GM21423 (cell line): ENCODE results near the gene CCAR1.
"Not testable (repeated sequence)": the region's sequence is repeated elsewhere in the genome, so short reads cannot be mapped to it uniquely, and the experiment has no call there.

ENCODE experiments used
- ATAC-seq: cut with Tn5 transposase; IDR thresholded peaks from one replicate; pipeline ENCODE4 v1.9.1; 2021; ENCODE audit warnings: mild to moderate bottlenecking, moderate library complexity; ENCODE audit not compliant: unreplicated experiment

CCAR1 gene

DNA sequence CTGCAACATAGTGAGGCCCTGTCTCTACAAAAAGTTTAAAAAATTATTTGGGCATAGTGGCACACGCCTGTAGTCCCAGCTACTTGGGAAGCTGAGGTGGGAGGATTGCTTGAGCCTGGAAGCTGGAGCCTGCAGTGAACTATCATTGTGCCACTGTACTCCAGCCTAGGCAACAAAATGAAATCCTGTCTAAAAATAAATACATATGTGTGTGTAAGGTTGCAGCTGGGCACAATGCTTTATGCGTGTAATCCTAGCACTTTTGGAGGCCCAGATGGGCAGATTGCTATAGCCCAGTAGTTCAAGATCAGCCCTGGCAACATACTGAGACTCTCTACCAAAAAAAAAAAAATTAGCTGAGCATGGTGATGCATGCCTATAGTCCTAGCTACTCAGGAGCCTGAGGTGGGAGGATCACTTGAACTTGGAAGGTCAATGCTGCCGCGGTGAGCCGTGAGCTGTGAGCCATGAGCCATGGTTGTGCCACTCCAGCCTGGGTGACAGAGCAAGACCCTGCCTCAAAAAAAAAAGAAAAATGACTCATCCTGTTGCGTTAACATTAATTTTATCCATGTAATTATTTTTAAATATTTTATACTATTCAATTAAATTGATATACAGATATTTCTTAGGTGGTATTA lies 38.3 kb downstream of the CCAR1 start:
- ATAC-seq = no peak

GRCh38 chr10:68759967-68760366 lies 38.9 kb downstream of the CCAR1 start:
- no peak for ATAC-seq

DNA sequence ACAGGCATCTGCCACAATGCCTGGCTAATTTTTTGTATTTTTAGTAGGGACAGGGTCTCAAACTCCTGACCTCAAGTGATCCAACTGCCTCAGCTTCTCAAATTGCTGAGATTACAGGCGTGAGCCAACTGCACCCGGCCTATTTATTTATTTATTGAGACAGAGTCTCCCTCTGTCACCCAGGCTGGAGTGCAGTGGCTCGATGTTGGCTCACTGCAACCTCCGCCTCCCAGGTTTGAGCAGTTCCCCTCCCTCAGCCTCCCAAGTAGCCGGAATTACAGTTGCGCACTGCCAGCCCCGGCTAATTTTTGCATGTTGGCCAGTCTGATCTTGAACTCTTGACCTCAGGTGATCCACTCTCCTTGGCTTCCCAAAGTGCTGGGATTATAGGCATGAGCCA lies 46.4 kb downstream of the CCAR1 start:
- not testable (repeated sequence) for ATAC-seq

GRCh38 chr10:68781613-68782574 lies 60.9 kb downstream of the CCAR1 start:
- ATAC-seq = no peak

DNA sequence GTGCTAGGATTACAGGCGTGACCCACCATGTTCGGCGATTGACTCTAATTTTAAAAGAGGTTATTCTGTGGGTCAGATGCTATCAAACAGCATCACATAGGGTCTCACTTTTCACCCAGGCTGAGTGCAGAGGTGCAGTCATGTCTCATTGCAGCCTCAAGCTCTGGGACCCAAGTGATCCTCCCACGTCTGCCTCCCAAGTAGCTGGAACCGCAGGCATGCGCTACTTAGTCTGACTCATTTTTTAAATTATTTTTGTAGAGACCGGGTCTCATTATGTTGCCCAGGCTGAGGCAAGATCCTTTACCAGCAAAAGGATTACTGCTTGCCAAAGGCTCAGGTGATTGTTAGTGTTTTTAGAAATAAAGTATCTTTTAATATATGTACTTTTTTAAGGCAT lies 63.4 kb downstream of the CCAR1 start:
- ATAC-seq = no peak

GRCh38 chr10:68787813-68788212 lies 66.8 kb downstream of the CCAR1 start:
- ATAC-seq = no peak

GRCh38 chr10:68790476-68790875 lies 69.4 kb downstream of the CCAR1 start:
- no peak for ATAC-seq

DNA sequence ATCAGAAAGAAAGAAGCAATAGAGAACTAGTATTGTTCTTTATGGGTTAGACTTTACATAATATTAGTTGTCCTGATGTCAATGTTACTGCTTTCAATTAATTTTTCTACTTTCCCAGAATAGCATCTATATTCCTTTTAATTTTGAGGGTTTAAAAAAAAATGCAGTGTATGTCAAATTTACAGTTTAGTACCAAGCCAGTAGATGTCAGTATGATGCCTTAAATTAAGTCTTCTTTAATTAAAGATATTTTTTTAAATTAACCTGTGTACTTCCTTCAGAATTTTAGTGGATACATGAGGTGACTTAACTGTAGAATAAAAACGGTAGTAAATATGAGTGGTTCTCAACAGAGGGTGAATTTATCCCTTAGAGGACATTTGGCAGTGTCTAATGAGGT lies 71.1 kb downstream of the CCAR1 start:
- no peak for ATAC-seq

DNA sequence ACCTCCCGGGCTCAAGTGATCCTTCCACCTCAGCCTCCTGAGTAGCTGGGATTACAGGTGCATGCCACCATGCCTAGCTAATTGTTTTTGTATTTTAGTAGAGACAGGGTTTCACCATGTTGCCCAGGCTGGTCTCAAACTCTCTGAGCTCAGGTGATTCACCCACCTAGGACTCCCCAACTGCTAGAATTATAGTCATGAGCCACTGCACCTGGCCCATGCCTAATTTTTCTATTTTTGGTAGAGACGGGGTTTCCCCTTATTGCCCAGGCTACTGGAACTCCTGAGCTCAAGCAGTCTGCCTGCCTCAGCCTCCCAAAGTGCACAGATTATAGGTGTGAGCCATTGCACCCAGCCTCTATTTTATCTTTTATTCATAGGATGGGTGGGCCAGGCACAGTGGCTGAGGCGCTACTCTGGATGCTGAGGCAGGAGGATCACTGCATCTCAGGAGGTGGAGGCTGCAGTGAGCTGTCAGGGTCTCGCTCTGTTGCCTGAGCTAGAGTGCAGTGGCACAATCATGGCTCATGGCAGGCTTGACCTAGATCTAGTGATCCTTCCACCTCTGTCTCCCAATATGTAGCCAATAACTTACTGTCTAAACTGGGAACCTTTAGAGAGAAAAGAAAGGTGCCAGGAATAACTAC lies 75.0 kb downstream of the CCAR1 start:
- no peak for ATAC-seq

DNA sequence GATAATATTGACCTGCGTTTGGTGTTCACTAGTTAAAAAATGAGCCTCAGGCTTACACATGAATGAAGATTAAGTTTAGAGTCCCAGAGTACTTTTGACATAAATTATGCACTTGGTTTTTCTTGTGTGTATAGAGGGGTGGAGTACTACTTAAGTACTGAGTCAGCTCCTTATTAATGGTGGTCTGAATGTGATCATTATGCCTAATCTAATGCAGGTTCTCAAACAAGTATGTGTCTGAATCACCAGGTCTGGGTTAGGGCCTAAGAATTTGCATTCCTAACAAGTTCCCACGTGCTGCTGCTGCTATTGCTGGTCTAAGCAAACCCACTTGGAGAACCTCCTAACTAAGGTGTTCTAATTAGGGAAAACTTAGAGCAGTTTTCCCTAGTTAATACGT lies 75.6 kb downstream of the CCAR1 start:
- ATAC-seq = no peak

DNA sequence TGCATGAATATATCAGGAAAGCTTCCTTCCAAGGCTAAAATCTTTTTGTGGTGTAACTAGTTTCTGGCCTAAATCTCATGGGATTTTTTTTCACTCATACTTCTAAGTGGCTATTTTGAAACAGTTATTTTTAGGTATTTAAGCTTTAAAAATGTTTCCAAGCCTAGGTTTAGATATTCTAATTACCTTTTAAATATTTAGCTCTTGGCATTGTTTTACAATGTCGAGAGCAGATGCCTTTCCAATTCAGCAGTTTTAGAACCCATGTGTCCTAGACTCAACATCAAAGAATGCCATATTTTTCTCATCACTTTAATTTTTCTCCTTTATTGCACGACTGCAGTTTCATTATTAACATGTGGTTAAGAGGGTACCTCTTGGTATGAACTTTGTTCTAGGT lies 79.2 kb downstream of the CCAR1 start:
- no peak for ATAC-seq

GRCh38 chr10:68804692-68805091 lies 83.7 kb downstream of the CCAR1 start:
- no peak for ATAC-seq

- not testable (repeated sequence) for ATAC-seq
Measured at GRCh38 chr10:68810830-68811229, 89.8 kb downstream of the CCAR1 start.

DNA sequence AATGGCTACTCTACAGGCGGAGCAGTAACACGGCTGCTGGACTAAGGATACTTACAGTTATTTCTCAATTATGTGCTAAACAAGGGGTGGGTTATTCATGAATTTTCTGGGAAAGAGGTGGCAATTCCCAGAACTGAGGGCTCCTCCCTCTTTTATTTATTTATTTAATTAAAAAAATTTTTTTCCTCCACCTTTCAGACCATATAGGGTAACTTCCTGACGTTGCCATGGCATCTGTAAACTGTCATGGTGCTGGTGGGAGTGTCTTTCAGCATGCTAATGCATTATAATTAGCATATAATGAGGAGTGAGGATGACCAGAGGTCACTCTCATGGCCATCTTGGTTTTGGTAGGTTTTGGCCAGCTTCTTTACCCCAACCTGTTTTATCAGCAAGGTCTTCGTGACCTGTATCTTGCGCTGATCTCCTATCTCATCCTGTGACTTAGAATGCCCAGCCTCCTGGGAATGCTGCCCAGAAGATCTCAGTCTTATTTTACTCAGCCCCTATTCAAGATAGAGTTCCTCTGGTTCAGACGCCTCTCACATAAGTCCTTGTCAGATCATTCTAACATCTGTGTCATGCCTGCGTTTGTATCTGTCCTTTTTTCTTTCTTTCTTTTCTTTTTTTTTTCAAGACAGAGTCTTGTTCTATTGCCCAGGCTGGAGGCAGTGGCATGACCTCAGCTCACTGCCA lies 90.4 kb downstream of the CCAR1 start:
- ATAC-seq = no peak

GRCh38 chr10:68812420-68812819 lies 91.4 kb downstream of the CCAR1 start:
- no peak for ATAC-seq

DNA sequence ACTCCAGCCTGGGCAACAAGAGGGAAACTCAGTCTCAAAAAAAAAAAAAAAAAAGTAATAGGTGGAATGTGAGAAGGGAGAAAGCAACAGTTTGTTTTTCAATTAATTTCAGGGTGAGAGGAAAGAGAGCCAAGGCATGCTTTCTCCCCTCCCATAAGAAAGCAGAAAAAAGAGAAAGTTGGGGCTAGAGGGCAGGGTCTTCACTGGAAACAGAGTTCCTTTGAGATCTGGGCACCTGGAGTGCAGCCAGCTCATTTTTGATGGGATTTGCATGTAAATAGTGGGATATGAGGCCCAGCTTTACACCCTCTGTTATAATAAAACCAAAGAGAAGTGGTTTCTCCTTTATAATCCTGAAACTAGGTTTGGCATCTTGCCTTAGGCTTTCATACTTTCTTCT lies 92.5 kb downstream of the CCAR1 start:
- no peak for ATAC-seq

DNA sequence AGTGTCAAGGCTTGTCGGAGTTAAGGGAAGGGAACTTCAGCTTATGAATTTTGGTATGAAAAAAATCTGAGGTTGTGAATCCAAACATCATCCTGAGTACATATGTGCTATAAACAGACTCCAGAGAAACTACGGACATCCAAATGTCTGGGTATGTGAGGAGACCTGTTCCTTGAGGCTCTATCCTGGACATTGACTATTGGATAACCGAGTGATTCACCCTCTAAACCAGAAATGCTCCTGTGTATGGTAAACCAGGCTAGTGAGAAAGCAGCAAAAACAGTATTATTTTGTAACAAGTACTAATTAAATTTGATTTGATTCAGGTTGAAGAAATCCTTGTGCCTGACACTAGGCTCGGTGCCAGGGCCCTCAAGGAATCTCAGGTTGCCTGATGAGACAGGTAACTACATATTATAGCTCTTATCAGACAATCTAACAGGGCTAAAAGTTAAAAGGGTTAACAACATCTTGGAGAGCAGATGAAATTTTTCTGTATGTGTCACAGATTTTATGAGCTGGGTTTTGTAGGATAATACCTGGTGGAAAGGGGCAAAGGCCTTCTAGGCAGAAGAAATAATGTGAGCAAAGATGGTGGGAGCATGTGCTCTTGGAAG lies 95.9 kb downstream of the CCAR1 start:
- no peak for ATAC-seq

GRCh38 chr10:68820359-68820758 lies 99.3 kb downstream of the CCAR1 start:
- ATAC-seq = not testable (repeated sequence)

DNA sequence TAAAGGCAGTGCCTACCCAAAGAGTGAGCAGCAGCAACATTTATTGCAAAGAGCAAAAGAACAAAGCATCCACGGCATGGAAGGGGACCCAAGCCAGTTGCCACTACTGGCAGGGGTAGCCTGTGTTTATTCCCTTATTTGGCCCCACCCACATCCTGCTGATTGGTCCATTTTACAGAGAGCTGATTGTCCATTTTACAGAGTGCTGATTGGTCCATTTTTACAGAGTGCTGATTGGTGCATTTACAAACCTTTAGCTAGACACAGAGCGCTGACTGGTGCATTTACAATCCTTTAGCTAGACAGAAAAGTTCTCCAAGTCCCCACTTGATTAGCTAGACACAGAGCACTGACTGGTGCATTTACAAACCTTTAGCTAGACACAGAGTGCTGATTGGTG lies 101.6 kb downstream of the CCAR1 start:
- ATAC-seq = not testable (repeated sequence)

GRCh38 chr10:68826764-68827591 lies 105.9 kb downstream of the CCAR1 start, which contains the start of gene STOX1:
Gene STOX1 (plus strand): TSS chr10:68827531. CDS start chr10:68827624, 93 bp downstream.
- peak; percentile 53 for ATAC-seq
